Vagina (tissue), 2 donors: Measurements from ENCODE around the gene CCNH. TPM values are rescaled to one million over a fixed set of nuclear protein-coding genes. Genes with fewer than 3 reads are reported as not detected.

Experiments used
- DNase-seq, 2 donors: peaks; one replicate each; pipeline ENCODE4 v3.0.0-alpha.2; 2017; ENCODE audit errors: extremely low spot score in 2 of 2
- H3K27ac ChIP-seq: fragments of 200-600 bp; sonication (generic); one replicate; pipeline ENCODE4 v1.5.1; 2019
- H3K27me3 ChIP-seq: fragments of 200-600 bp; sonication (generic); one replicate; pipeline ENCODE4 v1.5.1; 2019
- H3K36me3 ChIP-seq, 2 donors: fragments of 200-600 bp; sonication (generic); one replicate each; pipeline ENCODE4 v1.5.1; 2017 to 2019
- H3K4me1 ChIP-seq: fragments of 200-600 bp; sonication (generic); one replicate; pipeline ENCODE4 v1.5.1; 2019
- H3K4me3 ChIP-seq, 2 donors: fragments of 200-600 bp; sonication (generic); 1 replicate in 1 of 2; 2 replicates in 1 of 2; pipeline ENCODE4 v1.5.1; 2016 to 2019
- H3K9me3 ChIP-seq: fragments of 200-600 bp; sonication (generic); one replicate; pipeline ENCODE4 v1.5.1; 2019
- POLR2A ChIP-seq, 2 donors: fragments of 450-650 bp; IDR thresholded peaks; one replicate each; pipeline ENCODE4 v1.6.1; 2017; ENCODE audit warnings: antibody characterized with exemption in 2 of 2, mild to moderate bottlenecking in 2 of 2, moderate library complexity in 2 of 2
- POLR2AphosphoS5 ChIP-seq, 2 donors: sonication (generic); formaldehyde crosslinking; IDR thresholded peaks; one replicate each; pipeline ENCODE4 v1.9.0; 2017; ENCODE audit warnings: antibody characterized with exemption in 2 of 2, mild to moderate bottlenecking in 2 of 2, low read depth in 1 of 2; ENCODE audit not compliant: insufficient read depth in 1 of 2
- intact Hi-C: fragments of 100-400 bp; cut with DNase I; formaldehyde crosslinking; loops from one replicate; pipeline ENCODE4 v1.15.1; 2023
- total RNA-seq: library from RNA; depleted of rRNA; stranded (reverse); fragments of >200 nt; gene quantifications from one replicate; pipeline ENCODE4 v1.2.3, GENCODE V29; 2016
- TF ChIP-seq, protein P1 (sequence below), 3 experiments: fragments of 450-650 bp in 2 of 3; fragments of 200-600 bp in 1 of 3; sonication (generic) in 1 of 3; IDR thresholded peaks; one replicate each; pipeline ENCODE4 v1.5.1; 2017 to 2019; ENCODE audit warnings: antibody characterized with exemption in 3 of 3, mild to moderate bottlenecking in 2 of 3, moderate library complexity in 2 of 3

CCNH gene
- total RNA-seq, 1 donor from 2014 or later = 112 TPM

DNA sequence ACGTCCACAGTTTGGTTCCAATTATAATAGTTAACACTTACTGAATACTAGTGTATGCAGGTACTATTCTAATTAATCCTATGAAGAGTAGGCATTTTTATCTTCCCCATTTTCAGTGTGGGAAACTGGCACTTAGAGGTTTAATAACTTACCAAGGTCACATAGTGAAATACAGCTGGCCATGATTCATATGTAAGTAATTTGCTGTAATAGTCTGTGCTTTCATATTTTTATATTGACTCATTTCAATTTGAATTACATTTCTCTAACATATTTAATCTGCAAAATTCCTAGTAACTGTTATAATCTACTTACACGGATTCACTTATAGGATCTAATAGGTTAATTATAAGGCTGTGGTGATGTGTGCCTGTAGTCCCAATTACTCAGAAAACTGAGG is 19.4 kb downstream of the CCNH start:
- Histone ChIP-seq H3K4me1 (no peaks in the 10 kb centered on the region), H3K27ac (no peak overlapping the region), H3K27me3 (no peaks in the 10 kb centered on the region), H3K4me3 (no peak overlapping the region), H3K9me3 (no peaks in the 10 kb centered on the region), H3K36me3 (peaks cover 0 to 92% of the 10 kb centered on the region in 2 donors)
- TF ChIP-seq, protein P1, sequence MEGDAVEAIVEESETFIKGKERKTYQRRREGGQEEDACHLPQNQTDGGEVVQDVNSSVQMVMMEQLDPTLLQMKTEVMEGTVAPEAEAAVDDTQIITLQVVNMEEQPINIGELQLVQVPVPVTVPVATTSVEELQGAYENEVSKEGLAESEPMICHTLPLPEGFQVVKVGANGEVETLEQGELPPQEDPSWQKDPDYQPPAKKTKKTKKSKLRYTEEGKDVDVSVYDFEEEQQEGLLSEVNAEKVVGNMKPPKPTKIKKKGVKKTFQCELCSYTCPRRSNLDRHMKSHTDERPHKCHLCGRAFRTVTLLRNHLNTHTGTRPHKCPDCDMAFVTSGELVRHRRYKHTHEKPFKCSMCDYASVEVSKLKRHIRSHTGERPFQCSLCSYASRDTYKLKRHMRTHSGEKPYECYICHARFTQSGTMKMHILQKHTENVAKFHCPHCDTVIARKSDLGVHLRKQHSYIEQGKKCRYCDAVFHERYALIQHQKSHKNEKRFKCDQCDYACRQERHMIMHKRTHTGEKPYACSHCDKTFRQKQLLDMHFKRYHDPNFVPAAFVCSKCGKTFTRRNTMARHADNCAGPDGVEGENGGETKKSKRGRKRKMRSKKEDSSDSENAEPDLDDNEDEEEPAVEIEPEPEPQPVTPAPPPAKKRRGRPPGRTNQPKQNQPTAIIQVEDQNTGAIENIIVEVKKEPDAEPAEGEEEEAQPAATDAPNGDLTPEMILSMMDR (IDR thresholded peaks at IDR 0.05) = no peak
- TF ChIP-seq POLR2A (IDR thresholded peaks at IDR 0.05) (no peak), POLR2AphosphoS5 (IDR thresholded peaks at IDR 0.05; ENCODE audit: insufficient read depth in 1 of 2, low read depth in 1 of 2) (no peak)
- DNase-seq = no peak
- intact Hi-C loops = no loop called here

DNA sequence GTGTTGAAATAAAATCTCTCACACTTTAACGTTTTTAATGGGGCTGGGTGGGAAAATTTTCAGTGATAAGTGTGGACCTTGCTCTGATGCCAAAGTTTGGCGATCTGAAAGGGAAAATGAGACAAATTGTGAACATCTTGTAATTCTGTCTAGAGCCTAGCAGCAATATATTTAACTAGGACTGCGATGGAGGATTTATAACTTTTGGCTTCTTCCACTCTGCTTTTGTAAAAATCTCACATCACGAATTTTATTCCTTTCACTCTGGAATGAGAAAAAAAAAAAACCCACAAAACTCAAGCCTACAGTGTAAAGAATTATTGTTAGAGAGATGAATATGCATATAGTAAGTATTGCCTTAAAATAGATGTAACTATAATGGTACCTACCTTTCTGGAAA is 19.9 kb downstream of the CCNH start:
- H3K4me3 ChIP-seq = no peak overlapping the region
- intact Hi-C loops = no loop called here
- H3K27me3 ChIP-seq = no peaks in the 10 kb centered on the region
- H3K4me1 ChIP-seq = no peaks in the 10 kb centered on the region
- H3K9me3 ChIP-seq = no peaks in the 10 kb centered on the region
- DNase-seq = no peak
- no peak overlapping the region for H3K27ac ChIP-seq
- TF ChIP-seq, protein P1 (IDR thresholded peaks at IDR 0.05) = no peak
- TF ChIP-seq POLR2A (IDR thresholded peaks at IDR 0.05) (no peak), POLR2AphosphoS5 (IDR thresholded peaks at IDR 0.05; ENCODE audit: insufficient read depth in 1 of 2, low read depth in 1 of 2) (no peak)
- peaks cover 0 to 92% of the 10 kb centered on the region in 2 donors for H3K36me3 ChIP-seq

DNA sequence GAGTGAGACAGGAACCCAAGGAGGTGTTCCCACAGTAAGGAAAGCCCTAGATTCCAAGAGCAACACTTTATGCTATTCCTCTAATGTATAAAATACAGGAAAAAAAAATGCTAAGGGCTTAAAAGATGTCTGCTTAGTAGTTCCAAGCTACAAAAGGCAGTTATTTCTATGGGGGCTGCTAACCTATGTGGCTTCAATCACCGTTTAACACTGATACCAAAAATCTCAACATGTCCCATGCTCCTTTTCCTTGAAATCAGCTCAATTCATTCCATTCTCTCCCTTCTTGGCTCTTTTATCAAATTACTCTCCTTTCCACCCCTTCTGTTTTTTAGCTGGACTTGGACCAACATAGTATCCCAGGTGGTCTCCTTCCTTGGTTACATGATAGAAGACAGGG is 20.6 kb downstream of the CCNH start:
- intact Hi-C loops = no loop called here
- Histone ChIP-seq H3K4me3 (no peak overlapping the region), H3K36me3 (peaks cover 0 to 92% of the 10 kb centered on the region in 2 donors), H3K27ac (no peak overlapping the region), H3K9me3 (no peaks in the 10 kb centered on the region), H3K4me1 (no peaks in the 10 kb centered on the region), H3K27me3 (no peaks in the 10 kb centered on the region)
- TF ChIP-seq POLR2AphosphoS5 (IDR thresholded peaks at IDR 0.05; ENCODE audit: insufficient read depth in 1 of 2, low read depth in 1 of 2) = no peak
- TF ChIP-seq, protein P1 (IDR thresholded peaks at IDR 0.05) = no peak
- no peak for TF ChIP-seq POLR2A (IDR thresholded peaks at IDR 0.05)
- no peak for DNase-seq

DNA sequence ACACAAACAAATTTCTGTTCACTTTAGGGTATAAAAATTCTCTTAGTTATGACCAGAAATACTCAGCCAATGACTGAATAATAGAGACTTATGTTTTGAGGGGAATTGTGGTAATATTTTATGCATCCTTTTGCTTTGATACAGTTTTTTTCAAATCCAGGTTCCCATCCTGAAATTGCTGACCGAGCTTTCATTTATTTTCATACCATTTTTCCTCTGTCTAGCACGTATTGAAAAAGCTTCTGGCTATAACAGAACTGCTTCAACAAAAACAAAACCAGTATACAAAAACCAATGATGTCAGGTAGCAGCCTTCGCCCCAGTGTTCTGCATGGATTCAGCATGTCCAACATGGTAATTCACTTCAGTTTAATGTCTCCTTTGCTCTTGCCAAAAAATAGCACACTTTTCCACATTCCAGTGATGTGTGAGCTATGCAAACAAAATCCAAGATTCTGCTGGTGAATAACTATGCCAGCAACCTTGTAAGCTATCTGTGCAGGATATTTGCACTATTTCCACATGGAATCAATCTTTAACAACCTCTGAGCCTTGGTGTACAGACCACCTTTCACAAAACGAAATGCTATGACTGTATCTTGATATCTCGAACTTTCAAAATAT is 22.0 kb downstream of the CCNH start:
- DNase-seq = no peak
- Histone ChIP-seq H3K9me3 (no peaks in the 10 kb centered on the region), H3K4me3 (no peak overlapping the region), H3K4me1 (no peaks in the 10 kb centered on the region), H3K27me3 (no peaks in the 10 kb centered on the region), H3K36me3 (peaks cover 0 to 79% of the 10 kb centered on the region in 2 donors), H3K27ac (no peak overlapping the region)
- intact Hi-C loops = no loop called here
- TF ChIP-seq POLR2AphosphoS5 (IDR thresholded peaks at IDR 0.05; ENCODE audit: insufficient read depth in 1 of 2, low read depth in 1 of 2) = no peak
- TF ChIP-seq, protein P1 (IDR thresholded peaks at IDR 0.05) = no peak
- no peak for TF ChIP-seq POLR2A (IDR thresholded peaks at IDR 0.05)

DNA sequence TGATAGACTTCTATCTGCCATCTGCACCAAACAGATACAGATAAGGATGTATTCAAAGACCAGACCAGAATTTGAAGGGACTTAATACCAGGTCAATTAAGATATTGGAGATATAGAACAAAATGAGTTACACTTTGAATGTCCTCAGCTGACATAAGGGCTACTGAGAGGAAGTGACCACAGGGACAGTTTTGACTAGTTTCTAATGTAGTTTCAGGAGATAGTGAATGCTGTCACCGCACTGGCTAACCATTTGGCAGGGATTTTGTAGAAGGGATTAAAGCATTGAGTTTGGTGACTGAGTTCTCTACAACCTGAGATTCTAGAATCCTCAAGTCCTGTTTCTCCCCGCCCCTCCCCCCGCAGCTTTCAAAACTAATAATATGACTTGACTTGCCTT is 22.7 kb downstream of the CCNH start:
- no peak overlapping the region for H3K4me3 ChIP-seq
- DNase-seq = no peak
- H3K36me3 ChIP-seq = peaks cover 0 to 73% of the 10 kb centered on the region in 2 donors
- no peaks in the 10 kb centered on the region for H3K27me3 ChIP-seq
- TF ChIP-seq POLR2A (IDR thresholded peaks at IDR 0.05) (no peak), POLR2AphosphoS5 (IDR thresholded peaks at IDR 0.05; ENCODE audit: insufficient read depth in 1 of 2, low read depth in 1 of 2) (no peak)
- TF ChIP-seq, protein P1 (IDR thresholded peaks at IDR 0.05) = no peak
- no peaks in the 10 kb centered on the region for H3K9me3 ChIP-seq
- no peak overlapping the region for H3K27ac ChIP-seq
- H3K4me1 ChIP-seq = no peaks in the 10 kb centered on the region
- intact Hi-C loops = no loop called here
